Epithelial cell of esophagus (primary cell): Measurements from ENCODE around the gene PTPRM.

Experiments used
- DNase-seq: peaks from one replicate; pipeline ENCODE4 v3.0.0; 2010; ENCODE audit warnings: low read depth
- H3K4me3 ChIP-seq: 2 replicates; pipeline ENCODE4 v1.5.1; 2011; ENCODE audit warnings: mild to moderate bottlenecking, low read length, control low read depth
- TF ChIP-seq, protein P1 (sequence below): IDR thresholded peaks from 2 replicates; pipeline ENCODE4 v1.5.1; 2011; ENCODE audit warnings: low read depth, mild to moderate bottlenecking, low read length, control low read depth, inconsistent platforms; ENCODE audit not compliant: insufficient read depth; ENCODE audit errors: missing control alignments

Gene PTPRM

DNA sequence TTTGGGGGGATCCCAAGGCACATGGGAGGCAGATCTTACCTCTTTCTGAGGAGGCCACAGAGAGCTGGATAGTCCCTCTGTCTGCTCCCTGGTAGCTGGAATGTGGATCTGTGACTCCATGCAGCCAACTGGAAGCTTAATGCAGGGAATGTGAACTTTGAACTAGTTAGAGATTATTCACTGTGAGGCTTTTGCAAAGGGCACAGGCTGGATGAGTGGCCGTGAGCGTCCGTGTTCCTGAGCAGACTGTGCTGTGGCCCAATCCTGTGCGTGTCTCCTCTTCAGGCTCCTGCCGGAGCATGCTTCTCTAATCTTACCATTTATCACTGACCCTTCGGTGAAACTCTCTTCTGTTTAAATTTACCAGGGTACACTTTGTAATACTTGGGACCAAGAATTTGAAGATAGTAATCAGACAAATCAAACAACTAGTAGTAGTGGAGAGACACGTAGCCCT, 187.6 kb downstream of the PTPRM start:
- no peak overlapping the region for H3K4me3 ChIP-seq
- DNase-seq = no peak
- TF ChIP-seq, protein P1, sequence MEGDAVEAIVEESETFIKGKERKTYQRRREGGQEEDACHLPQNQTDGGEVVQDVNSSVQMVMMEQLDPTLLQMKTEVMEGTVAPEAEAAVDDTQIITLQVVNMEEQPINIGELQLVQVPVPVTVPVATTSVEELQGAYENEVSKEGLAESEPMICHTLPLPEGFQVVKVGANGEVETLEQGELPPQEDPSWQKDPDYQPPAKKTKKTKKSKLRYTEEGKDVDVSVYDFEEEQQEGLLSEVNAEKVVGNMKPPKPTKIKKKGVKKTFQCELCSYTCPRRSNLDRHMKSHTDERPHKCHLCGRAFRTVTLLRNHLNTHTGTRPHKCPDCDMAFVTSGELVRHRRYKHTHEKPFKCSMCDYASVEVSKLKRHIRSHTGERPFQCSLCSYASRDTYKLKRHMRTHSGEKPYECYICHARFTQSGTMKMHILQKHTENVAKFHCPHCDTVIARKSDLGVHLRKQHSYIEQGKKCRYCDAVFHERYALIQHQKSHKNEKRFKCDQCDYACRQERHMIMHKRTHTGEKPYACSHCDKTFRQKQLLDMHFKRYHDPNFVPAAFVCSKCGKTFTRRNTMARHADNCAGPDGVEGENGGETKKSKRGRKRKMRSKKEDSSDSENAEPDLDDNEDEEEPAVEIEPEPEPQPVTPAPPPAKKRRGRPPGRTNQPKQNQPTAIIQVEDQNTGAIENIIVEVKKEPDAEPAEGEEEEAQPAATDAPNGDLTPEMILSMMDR = no peak

DNA sequence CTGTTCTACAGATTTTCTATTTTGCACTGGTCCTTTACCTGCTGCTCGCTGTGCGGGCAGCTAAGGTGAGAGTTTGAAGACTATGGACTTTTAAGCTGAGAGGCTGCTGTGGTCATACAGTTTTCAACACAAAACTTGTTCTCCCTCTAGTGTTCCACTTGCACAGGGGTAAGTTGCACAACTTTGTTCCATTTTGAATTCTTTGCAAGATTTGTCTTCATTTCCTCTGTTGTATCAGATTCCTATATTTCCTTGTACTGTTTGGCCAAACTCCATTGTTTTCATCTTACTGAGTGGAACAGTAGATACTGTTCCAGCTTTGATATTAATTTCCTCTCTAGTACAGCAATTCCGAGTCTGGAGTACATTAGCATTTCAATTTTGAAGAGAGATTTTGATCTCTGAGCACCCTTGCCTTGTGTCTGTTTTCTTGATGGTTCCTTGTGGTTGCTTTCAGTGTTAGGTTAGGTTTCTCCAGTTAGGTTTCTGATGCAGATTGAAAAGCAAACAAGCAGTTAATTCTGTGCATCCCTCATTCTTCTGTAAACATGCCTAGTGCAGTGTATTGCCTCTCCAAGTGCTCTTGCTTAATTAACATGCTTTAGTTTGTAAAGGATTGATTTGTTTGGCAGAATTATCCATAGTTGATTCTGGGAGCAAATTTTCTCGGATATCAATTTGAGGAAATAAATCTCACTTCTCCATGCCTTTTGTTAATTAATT, 188.8 kb downstream of the PTPRM start:
- TF ChIP-seq, protein P1 = peak; percentile 35
- H3K4me3 ChIP-seq = no peak overlapping the region
- DNase-seq = peak; percentile 9

DNA sequence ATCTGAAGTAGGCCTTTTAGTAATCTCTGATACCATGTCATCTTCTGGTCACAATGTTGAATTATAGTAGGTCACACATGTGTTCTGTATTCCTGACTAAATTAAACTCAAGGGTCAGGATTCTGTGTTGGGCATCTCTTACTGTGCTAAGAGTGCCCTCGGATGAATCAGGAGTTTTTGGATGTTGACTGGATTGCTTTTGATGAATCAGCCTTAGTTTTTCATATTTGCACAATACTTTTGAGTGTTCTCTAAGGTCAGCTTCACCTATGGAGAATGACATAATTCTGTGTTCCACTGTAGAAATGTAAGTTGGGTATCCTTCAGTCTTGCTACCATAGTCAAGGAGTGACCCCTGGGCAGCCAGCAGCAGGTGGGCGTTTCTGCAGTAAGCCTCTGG, 190.1 kb downstream of the PTPRM start:
- no peak overlapping the region for H3K4me3 ChIP-seq
- DNase-seq = peak; percentile 63
- TF ChIP-seq, protein P1 = no peak

DNA sequence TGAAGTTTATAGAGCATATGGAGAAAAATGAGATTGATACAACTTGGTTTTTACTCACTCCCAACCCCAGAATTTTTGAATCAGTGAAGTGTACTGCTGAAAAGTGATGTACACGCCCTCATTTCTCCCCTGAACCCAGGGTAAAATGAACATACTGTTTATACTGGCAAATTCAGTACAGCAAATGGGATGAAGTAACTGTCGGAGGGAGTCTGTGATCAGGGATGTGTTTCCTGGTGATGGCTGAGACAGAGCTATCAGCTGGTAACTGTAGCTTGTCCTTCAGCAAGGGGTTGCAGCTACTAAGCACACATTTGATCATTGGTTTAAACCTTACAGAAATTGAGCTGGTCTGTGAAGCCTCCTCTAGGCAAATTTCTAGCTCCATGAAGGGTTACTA, 191.6 kb downstream of the PTPRM start:
- TF ChIP-seq, protein P1 = no peak

DNA sequence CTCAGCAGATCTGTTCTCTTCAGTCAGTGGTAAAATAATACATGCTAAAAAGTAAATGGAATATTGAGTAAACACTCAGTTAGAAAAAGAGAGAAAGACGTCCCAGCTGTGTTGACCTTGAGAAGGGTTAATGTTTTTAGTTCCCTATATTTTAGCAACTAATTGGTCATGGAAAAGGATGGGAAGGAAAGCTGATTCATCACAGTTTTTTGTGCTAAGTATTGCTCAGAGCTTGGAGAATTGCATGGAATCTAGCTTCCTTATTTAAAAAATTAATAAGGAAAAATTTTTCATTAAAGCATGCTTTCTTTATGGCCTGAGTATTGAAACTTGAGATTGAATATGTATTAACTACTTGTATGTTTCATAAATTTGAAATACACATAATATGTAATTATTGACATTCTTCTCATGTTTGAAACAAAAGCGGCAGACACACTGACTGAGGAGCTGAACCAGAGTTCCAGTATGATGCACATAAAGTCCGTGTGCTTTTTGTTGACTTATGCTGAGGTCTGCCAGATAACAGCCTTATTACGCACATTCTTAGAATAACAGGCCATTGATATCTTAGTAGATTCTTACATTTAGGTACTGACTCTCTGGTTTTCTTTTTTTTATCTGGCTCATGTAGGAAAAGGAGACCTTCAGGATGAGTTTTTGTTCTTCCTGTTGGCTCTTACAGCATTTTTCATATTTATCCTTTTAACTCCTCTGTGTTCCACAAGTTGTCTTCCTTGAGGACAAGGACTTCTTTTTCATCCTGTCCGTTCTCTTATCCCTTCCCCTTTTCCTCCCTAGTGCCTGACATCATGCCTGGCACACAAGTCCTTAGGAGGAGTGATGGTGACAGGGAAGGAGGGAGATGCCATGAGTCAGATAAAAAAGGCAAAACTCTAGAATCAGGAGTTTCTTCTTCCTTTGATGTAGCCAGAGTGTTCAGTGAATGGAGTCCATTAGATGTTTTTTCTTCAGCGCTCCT, 194.1 kb downstream of the PTPRM start:
- TF ChIP-seq, protein P1 = no peak
- DNase-seq = no peak

More for the DNA sequence above, 191.6 kb downstream of the PTPRM start:
- H3K4me3 ChIP-seq = no peak overlapping the region
- DNase-seq = no peak

DNA sequence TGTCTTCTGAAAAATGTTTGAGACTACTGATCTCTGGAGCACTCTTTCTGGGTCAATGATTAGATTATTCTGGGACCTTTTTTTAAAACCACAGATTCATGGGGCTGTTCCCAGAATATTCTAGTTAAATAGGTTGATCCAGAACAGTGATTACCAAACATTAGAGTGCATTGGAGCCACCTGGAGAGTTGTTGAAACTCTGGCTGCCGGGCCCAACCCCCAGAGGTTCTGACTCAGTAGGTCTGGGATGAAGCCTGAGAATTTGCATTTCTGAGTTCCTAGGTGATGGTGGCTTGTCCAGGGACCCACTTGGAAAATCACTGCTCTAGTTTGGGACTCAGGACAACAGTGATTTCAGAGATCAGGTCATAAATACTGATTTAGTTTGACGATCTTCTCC, 197.3 kb downstream of the PTPRM start:
- no peak overlapping the region for H3K4me3 ChIP-seq
- no peak for DNase-seq
- TF ChIP-seq, protein P1 = no peak

More for the DNA sequence above, 194.1 kb downstream of the PTPRM start:
- H3K4me3 ChIP-seq = no peak overlapping the region
